Eye (tissue), 1 donor: ENCODE data around the gene FRMD6.

Experiments
- DNase-seq: peaks from one replicate; pipeline ENCODE4 v3.0.0-alpha.2; 2015

Gene FRMD6

GRCh38 chr14:51651388-51652167 is at the start of gene FRMD6:
TSS of gene FRMD6 (plus strand) at chr14:51651910. CDS start at chr14:51689837, 37,927 bp downstream.
- DNase-seq = peak; percentile 94

GRCh38 chr14:51602310-51602709 is 49.4 kb upstream of the FRMD6 start:
- DNase-seq = no peak

GRCh38 chr14:51603495-51603894 is 48.2 kb upstream of the FRMD6 start:
- DNase-seq = no peak

GRCh38 chr14:51604073-51604472 is 47.6 kb upstream of the FRMD6 start:
- DNase-seq = no peak

GRCh38 chr14:51605575-51605974 is 46.1 kb upstream of the FRMD6 start:
- DNase-seq = no peak

GRCh38 chr14:51607711-51608110 is 44.0 kb upstream of the FRMD6 start:
- peak; percentile 41 for DNase-seq

GRCh38 chr14:51609251-51609954 is 42.3 kb upstream of the FRMD6 start:
- DNase-seq = no peak

- no peak for DNase-seq
Measured at GRCh38 chr14:51609955-51610283, 41.8 kb upstream of the FRMD6 start.

GRCh38 chr14:51610771-51611170 is 40.9 kb upstream of the FRMD6 start:
- no peak for DNase-seq

- DNase-seq = no peak
Measured at GRCh38 chr14:51612449-51612848, 39.3 kb upstream of the FRMD6 start.

GRCh38 chr14:51613416-51613815 is 38.3 kb upstream of the FRMD6 start:
- DNase-seq = no peak

GRCh38 chr14:51614707-51615106 is 37.0 kb upstream of the FRMD6 start:
- no peak for DNase-seq

- DNase-seq = no peak
Measured at GRCh38 chr14:51616256-51616655, 35.5 kb upstream of the FRMD6 start.

GRCh38 chr14:51616724-51617409 is 34.8 kb upstream of the FRMD6 start:
- DNase-seq = peak; percentile 70

- DNase-seq = no peak
Measured at GRCh38 chr14:51619561-51619960, 32.1 kb upstream of the FRMD6 start.

- no peak for DNase-seq
Measured at GRCh38 chr14:51620056-51620455, 31.7 kb upstream of the FRMD6 start.

GRCh38 chr14:51621654-51622053 is 30.1 kb upstream of the FRMD6 start:
- no peak for DNase-seq

GRCh38 chr14:51622376-51622775 is 29.3 kb upstream of the FRMD6 start:
- DNase-seq = no peak

- DNase-seq = no peak
Measured at GRCh38 chr14:51624955-51625569, 26.6 kb upstream of the FRMD6 start.

GRCh38 chr14:51626185-51626584 is 25.5 kb upstream of the FRMD6 start:
- DNase-seq = no peak

GRCh38 chr14:51626788-51627187 is 24.9 kb upstream of the FRMD6 start:
- DNase-seq = no peak

GRCh38 chr14:51627313-51627712 is 24.4 kb upstream of the FRMD6 start:
- DNase-seq = no peak

- DNase-seq = no peak
Measured at GRCh38 chr14:51628238-51628637, 23.5 kb upstream of the FRMD6 start.
